Stimulated activated CD8-positive, alpha-beta memory T cell treated with anti-CD3 and anti-CD28 coated beads, Interleukin-15, amount 100 ng/mL, for 4 hours (primary cell): Measurements from ENCODE around the gene LRRC18.

Experiments used
- DNase-seq, 2 donors: peaks; one replicate each; pipeline ENCODE4 v3.0.0-alpha.2; 2020; ENCODE audit warnings: low read depth in 2 of 2

Gene LRRC18

GRCh38 chr10:48946332-48946731, 6.7 kb upstream of the LRRC18 start:
- DNase-seq, result no peak

- no peak for DNase-seq
Observed at GRCh38 chr10:48945441-48946130, 5.9 kb upstream of the LRRC18 start.

- no peak for DNase-seq
Observed at GRCh38 chr10:48944171-48944570, 4.5 kb upstream of the LRRC18 start.

- no peak for DNase-seq
Observed at GRCh38 chr10:48943096-48943495, 3.5 kb upstream of the LRRC18 start.

- no peak for DNase-seq
Observed at GRCh38 chr10:48941427-48942075, 1.9 kb upstream of the LRRC18 start.

GRCh38 chr10:48940958-48941357, 1.3 kb upstream of the LRRC18 start:
- no peak for DNase-seq

GRCh38 chr10:48940372-48940771, 732 bp upstream of the LRRC18 start:
- DNase-seq, result no peak

GRCh38 chr10:48938990-48939536, 577 bp downstream of the LRRC18 start:
- DNase-seq, result no peak

- DNase-seq, result no peak
Observed at GRCh38 chr10:48938281-48938680, 1.4 kb downstream of the LRRC18 start.

GRCh38 chr10:48937796-48938195, 1.8 kb downstream of the LRRC18 start:
- DNase-seq, result no peak

GRCh38 chr10:48935577-48935976, 4.1 kb downstream of the LRRC18 start:
- no peak for DNase-seq

GRCh38 chr10:48934672-48935501, 4.8 kb downstream of the LRRC18 start:
- DNase-seq, result no peak

GRCh38 chr10:48932831-48933664, 6.6 kb downstream of the LRRC18 start:
- DNase-seq, result no peak

- DNase-seq, result no peak
Observed at GRCh38 chr10:48931188-48931587, 8.5 kb downstream of the LRRC18 start.

GRCh38 chr10:48929413-48929990, 10.1 kb downstream of the LRRC18 start:
- DNase-seq, result no peak

- DNase-seq, result no peak
Observed at GRCh38 chr10:48926764-48927540, 12.7 kb downstream of the LRRC18 start.

GRCh38 chr10:48926255-48926654, 13.4 kb downstream of the LRRC18 start:
- DNase-seq, result no peak

GRCh38 chr10:48924988-48925387, 14.7 kb downstream of the LRRC18 start:
- no peak for DNase-seq

GRCh38 chr10:48923748-48924147, 15.9 kb downstream of the LRRC18 start:
- DNase-seq, result no peak

GRCh38 chr10:48913674-48914073, 26.0 kb downstream of the LRRC18 start:
- DNase-seq, result no peak
